B cell (primary cell): ENCODE results near the gene UBQLNL. TPM values are rescaled to one million over a fixed set of nuclear protein-coding genes. Genes with fewer than 3 reads are reported as not detected.

ENCODE experiments used
- ATAC-seq: fragments of 200-7000 bp; cut with Tn5 transposase; one replicate; pipeline ENCODE4 v1.10.0; 2021; ENCODE audit warnings: low read depth, mild to moderate bottlenecking, moderate number of reproducible peaks, moderate library complexity
- CTCF ChIA-PET: fragments of 350-600 bp; sonication (Branson Sonifier 250); formaldehyde crosslinking; loops from one replicate; lab custom pipeline; 2021; ENCODE audit warnings: antibody characterized with exemption, inconsistent platforms; lab: Charles Lee
- POLR2A ChIA-PET: fragments of 350-600 bp; sonication (Branson Sonifier 250); formaldehyde crosslinking; loops from one replicate; lab custom pipeline; 2021; ENCODE audit warnings: antibody characterized with exemption; lab: Charles Lee
- DNase-seq: peaks from one replicate; pipeline ENCODE4 v3.0.0; 2013
- H2AFZ ChIP-seq: 2 replicates; pipeline ENCODE4 v1.6.1; 2012; ENCODE audit warnings: mild to moderate bottlenecking, low read depth, low read length; ENCODE audit not compliant: insufficient read depth, poor library complexity, severe bottlenecking
- H3K27ac ChIP-seq, 2 donors: 1 replicate in 1 of 2; 2 replicates in 1 of 2; pipeline ENCODE4 v1.5.1; 2012 to 2013; ENCODE audit warnings: low read length in 2 of 2, mild to moderate bottlenecking in 2 of 2, moderate library complexity in 1 of 2
- H3K27me3 ChIP-seq, 4 experiments: fragments of 200-600 bp in 1 of 4; sonication (generic) in 1 of 4; replicated peaks in 1 of 4; 1 replicate in 2 of 4; 2 replicates in 2 of 4; pipeline versions ENCODE4 v1.6.1 to v1.7.0; 2013 to 2016; ENCODE audit warnings: low read length in 3 of 4, mild to moderate bottlenecking in 2 of 4, mixed read lengths in 1 of 4, moderate library complexity in 1 of 4; ENCODE audit not compliant: insufficient read depth in 4 of 4, control insufficient read depth in 3 of 4; ENCODE audit errors: control extremely low read depth in 1 of 4
- H3K36me3 ChIP-seq, 2 experiments: replicated peaks in 1 of 2; 1 replicate in 1 of 2; 2 replicates in 1 of 2; pipeline versions ENCODE4 v1.6.1 to v1.7.1; 2013; ENCODE audit warnings: low read length in 1 of 2; ENCODE audit not compliant: insufficient read depth in 2 of 2, control insufficient read depth in 1 of 2; ENCODE audit errors: control extremely low read depth in 1 of 2, extremely low read depth in 1 of 2
- H3K4me1 ChIP-seq, 2 donors: fragments of 200-600 bp in 1 of 2; sonication (generic) in 1 of 2; 1 replicate in 1 of 2; 2 replicates in 1 of 2; pipeline versions ENCODE4 v1.5.1 to v1.6.1; 2013 to 2017; ENCODE audit warnings: low read length in 2 of 2; ENCODE audit not compliant: control insufficient read depth in 2 of 2, insufficient read depth in 2 of 2
- H3K4me2 ChIP-seq: replicated peaks from 2 replicates; pipeline ENCODE3; 2012; ENCODE audit warnings: mild to moderate bottlenecking, low read depth, low read length; ENCODE audit not compliant: poor library complexity, severe bottlenecking
- H3K4me3 ChIP-seq, 5 experiments: fragments of 200-600 bp in 1 of 5; sonication (generic) in 1 of 5; 1 replicate in 3 of 5; 2 replicates in 2 of 5; pipeline versions ENCODE4 v1.5.1 to v1.7.0; 2011 to 2016; ENCODE audit warnings: low read length in 4 of 5, mild to moderate bottlenecking in 4 of 5, low read depth in 2 of 5, control low read depth in 1 of 5, moderate library complexity in 1 of 5; ENCODE audit not compliant: insufficient read depth in 1 of 5; ENCODE audit errors: control extremely low read depth in 1 of 5, extremely low read depth in 1 of 5
- H3K79me2 ChIP-seq: fragments of 200-600 bp; sonication (generic); one replicate; pipeline ENCODE4 v1.6.0; 2016; ENCODE audit warnings: low read length; ENCODE audit not compliant: control insufficient read depth, insufficient read depth
- H3K9ac ChIP-seq: fragments of 200-600 bp; sonication (generic); 2 replicates; pipeline ENCODE4 v1.6.1; 2017; ENCODE audit warnings: mild to moderate bottlenecking, low read length, moderate library complexity
- H3K9me3 ChIP-seq, 3 donors: one replicate each; pipeline versions ENCODE4 v1.6.1 to v1.7.1; 2013; ENCODE audit warnings: low read length in 2 of 3; ENCODE audit not compliant: control insufficient read depth in 2 of 3, insufficient read depth in 1 of 3; ENCODE audit errors: control extremely low read depth in 1 of 3
- H4K20me1 ChIP-seq: 2 replicates; pipeline ENCODE4 v1.6.0; 2012; ENCODE audit warnings: mild to moderate bottlenecking, low read length; ENCODE audit not compliant: insufficient read depth, control insufficient read depth, poor library complexity, severe bottlenecking
- H3K27ac Mint-ChIP-seq: one replicate; pipeline ENCODE4 v1.8.0; 2021; ENCODE audit warnings: mixed read lengths
- H3K27me3 Mint-ChIP-seq: one replicate; pipeline ENCODE4 v1.8.0; 2021; ENCODE audit warnings: mixed read lengths
- H3K4me1 Mint-ChIP-seq: one replicate; pipeline ENCODE4 v1.8.0; 2021; ENCODE audit warnings: mixed read lengths
- H3K4me3 Mint-ChIP-seq: one replicate; pipeline ENCODE4 v1.8.0; 2021; ENCODE audit warnings: mixed read lengths
- H3K9me3 Mint-ChIP-seq: one replicate; pipeline ENCODE4 v1.8.0; 2022; ENCODE audit warnings: mixed read lengths; ENCODE audit not compliant: insufficient read depth
- EZH2 ChIP-seq: IDR thresholded peaks from 2 replicates; pipeline ENCODE4 v1.6.1; 2012; ENCODE audit warnings: borderline replicate concordance, low read depth, mild to moderate bottlenecking, moderate library complexity, low read length; ENCODE audit not compliant: insufficient read depth, poor library complexity, severe bottlenecking
- WGBS: methylation state at CpG from one replicate; pipeline ENCODE4 v1.1.5; 2013; ENCODE audit warnings: missing lambda C conversion rate; ENCODE audit not compliant: insufficient coverage; 5-methylcytosine and 5-hydroxymethylcytosine counted together
- intact Hi-C: fragments of 100-400 bp; cut with micrococcal nuclease; formaldehyde crosslinking; loops from one replicate; pipeline ENCODE4 v1.10.0; 2022
- polyA plus RNA-seq: library from polyadenylated mRNA; depleted of rRNA; stranded (reverse); fragments of >200 nt; gene quantifications from 2 replicates; pipeline ENCODE4 v1.2.3, GENCODE V29; 2012
- total RNA-seq, 2 donors: library from RNA; stranded (reverse); fragments of 120-200 nt in 1 of 2; gene quantifications; 1 replicate in 1 of 2; 2 replicates in 1 of 2; pipeline versions ENCODE4 v1.2.3 to v1.2.4, GENCODE V29; 2013 to 2022
- TF ChIP-seq, protein P1 (sequence below): fragments of 200-600 bp; IDR thresholded peaks from one replicate; pipeline ENCODE4 v1.8.0; 2022; ENCODE audit warnings: antibody characterized with exemption, mild to moderate bottlenecking

The UBQLNL gene
- total and polyA plus RNA-seq, 2 donors (not counting 1 experiment from before 2014, with no cell fraction given), result 1.3 to 1.9 TPM

DNA sequence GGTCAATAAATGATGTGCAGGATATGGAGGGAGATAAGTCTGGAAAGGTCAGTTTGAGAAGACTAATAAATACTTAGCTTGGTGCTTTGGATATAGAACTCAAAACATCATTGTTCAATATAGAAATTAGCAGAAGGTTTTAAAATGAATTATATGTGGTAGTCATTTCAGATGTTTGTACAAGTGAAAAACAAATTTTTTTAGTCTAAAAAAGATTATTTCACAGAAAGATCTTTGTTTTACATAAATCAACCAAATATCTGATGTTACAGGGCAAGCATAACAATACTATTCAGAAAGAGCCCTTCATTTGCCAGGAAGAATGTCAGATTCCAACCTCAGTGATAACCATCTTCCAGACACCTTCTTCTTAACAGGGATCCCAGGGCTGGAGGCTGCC, 28.1 kb downstream of the UBQLNL start, which contains the start of gene OR52D1:
Gene OR52D1 (plus strand): TSS at position 301 of the 400 bp plus-strand sequence. CDS start 22 bp downstream, at position 323.
- Histone ChIP-seq H3K4me1 (no peaks in the 10 kb centered on the region), H3K9me3 (no peaks in the 10 kb centered on the region), H3K79me2 (no peaks in the 10 kb centered on the region), H3K36me3 (no peaks in the 10 kb centered on the region), H3K27me3 (no peaks in the 10 kb centered on the region), H2AFZ (no peak within 1 kb of the TSS), H3K4me2 (no peak within 1 kb of the TSS), H4K20me1 (no peaks in the 10 kb centered on the region), H3K27ac (no peak within 1 kb of the TSS), H3K9ac (no peak within 1 kb of the TSS), H3K4me3 (no peak within 1 kb of the TSS)
- H3K4me1 Mint-ChIP-seq, result no peaks in the 10 kb centered on the region
- ChIA-PET POLR2A (no interaction called here), CTCF (no interaction called here)
- intact Hi-C loops, result no loop called here
- H3K9me3 Mint-ChIP-seq, result no peaks in the 10 kb centered on the region
- ATAC-seq (no peak), DNase-seq (no peak)
- no peak within 1 kb of the TSS for H3K4me3 Mint-ChIP-seq
- H3K27ac Mint-ChIP-seq, result no peak within 1 kb of the TSS
- TF ChIP-seq, protein P1, sequence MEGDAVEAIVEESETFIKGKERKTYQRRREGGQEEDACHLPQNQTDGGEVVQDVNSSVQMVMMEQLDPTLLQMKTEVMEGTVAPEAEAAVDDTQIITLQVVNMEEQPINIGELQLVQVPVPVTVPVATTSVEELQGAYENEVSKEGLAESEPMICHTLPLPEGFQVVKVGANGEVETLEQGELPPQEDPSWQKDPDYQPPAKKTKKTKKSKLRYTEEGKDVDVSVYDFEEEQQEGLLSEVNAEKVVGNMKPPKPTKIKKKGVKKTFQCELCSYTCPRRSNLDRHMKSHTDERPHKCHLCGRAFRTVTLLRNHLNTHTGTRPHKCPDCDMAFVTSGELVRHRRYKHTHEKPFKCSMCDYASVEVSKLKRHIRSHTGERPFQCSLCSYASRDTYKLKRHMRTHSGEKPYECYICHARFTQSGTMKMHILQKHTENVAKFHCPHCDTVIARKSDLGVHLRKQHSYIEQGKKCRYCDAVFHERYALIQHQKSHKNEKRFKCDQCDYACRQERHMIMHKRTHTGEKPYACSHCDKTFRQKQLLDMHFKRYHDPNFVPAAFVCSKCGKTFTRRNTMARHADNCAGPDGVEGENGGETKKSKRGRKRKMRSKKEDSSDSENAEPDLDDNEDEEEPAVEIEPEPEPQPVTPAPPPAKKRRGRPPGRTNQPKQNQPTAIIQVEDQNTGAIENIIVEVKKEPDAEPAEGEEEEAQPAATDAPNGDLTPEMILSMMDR, result no peak
- TF ChIP-seq EZH2, result no peak
- peaks cover 12% of the 10 kb centered on the region for H3K27me3 Mint-ChIP-seq

DNA sequence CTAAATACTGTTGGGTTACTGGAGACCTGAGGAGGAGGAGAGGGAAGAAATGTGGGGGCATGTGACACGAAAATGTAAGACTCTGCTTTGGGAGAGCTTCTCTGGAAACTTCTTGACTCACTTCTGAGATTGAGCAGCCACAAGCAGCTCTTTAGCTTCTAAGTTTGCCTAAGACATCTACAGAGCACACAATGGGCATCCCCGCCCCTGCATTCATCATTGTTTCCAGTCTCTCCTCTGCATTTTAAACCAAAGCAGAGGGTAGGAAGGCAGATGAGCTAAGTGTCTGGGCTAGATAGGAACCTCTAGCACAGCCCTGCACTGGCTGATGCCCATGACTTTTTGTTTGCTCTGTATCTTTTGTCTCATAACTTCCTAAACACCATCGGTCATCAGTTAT, 30.1 kb downstream of the UBQLNL start:
- no peak overlapping the region for H3K4me3 Mint-ChIP-seq
- Histone ChIP-seq H3K9me3 (no peaks in the 10 kb centered on the region), H3K4me1 (no peaks in the 10 kb centered on the region), H3K36me3 (no peaks in the 10 kb centered on the region), H3K79me2 (no peaks in the 10 kb centered on the region), H3K27ac (no peak overlapping the region), H3K4me3 (no peak overlapping the region), H3K9ac (no peak overlapping the region), H4K20me1 (no peaks in the 10 kb centered on the region), H3K4me2 (no peak overlapping the region), H2AFZ (no peak overlapping the region), H3K27me3 (no peaks in the 10 kb centered on the region)
- no peaks in the 10 kb centered on the region for H3K9me3 Mint-ChIP-seq
- peaks cover 4% of the 10 kb centered on the region for H3K27me3 Mint-ChIP-seq
- 100% methylated on average over 1 of the region's 3 CpGs for WGBS
- intact Hi-C loops, result no loop called here
- TF ChIP-seq, protein P1, result no peak
- TF ChIP-seq EZH2, result no peak
- H3K27ac Mint-ChIP-seq, result no peak overlapping the region
- ChIA-PET CTCF (no interaction called here), POLR2A (no interaction called here)
- DNase-seq (no peak), ATAC-seq (no peak)
- H3K4me1 Mint-ChIP-seq, result no peaks in the 10 kb centered on the region
